Activated naive CD4-positive, alpha-beta T cell treated with anti-CD3 and anti-CD28 coated beads, Interleukin-2, amount 10 ng/mL, durations not matched to agents 7 days and 5 days (primary cell): Measurements from ENCODE around the gene DCAKD.
"Not testable (repeated sequence)": the region's sequence is repeated elsewhere in the genome, so short reads cannot be mapped to it uniquely, and the experiment has no call there.

Experiments used
- CTCF ChIA-PET: fragments of 350-600 bp; sonication (Branson Sonifier 250); formaldehyde crosslinking; loops from one replicate; lab custom pipeline; 2021; ENCODE audit warnings: antibody characterized with exemption; lab: Charles Lee
- DNase-seq: peaks from one replicate; pipeline ENCODE4 v3.0.0-alpha.2; 2020
- H3K27ac Mint-ChIP-seq: one replicate; pipeline ENCODE4 v1.8.0; 2021; ENCODE audit warnings: mild to moderate bottlenecking, moderate library complexity, mixed read lengths
- H3K27me3 Mint-ChIP-seq: one replicate; pipeline ENCODE4 v1.8.0; 2021; ENCODE audit warnings: mild to moderate bottlenecking, mixed read lengths
- H3K36me3 Mint-ChIP-seq: one replicate; pipeline ENCODE4 v1.8.0; 2021; ENCODE audit warnings: mixed read lengths
- H3K4me1 Mint-ChIP-seq: one replicate; pipeline ENCODE4 v1.8.0; 2021; ENCODE audit warnings: mixed read lengths
- H3K4me3 Mint-ChIP-seq: one replicate; pipeline ENCODE4 v1.8.0; 2021; ENCODE audit warnings: mild to moderate bottlenecking, moderate library complexity, mixed read lengths
- H3K9me3 Mint-ChIP-seq: one replicate; pipeline ENCODE4 v1.8.0; 2021; ENCODE audit warnings: mixed read lengths

The DCAKD gene

GRCh38 chr17:45052052-45052772, 780 bp upstream of the DCAKD start:
- Mint-ChIP-seq H3K4me3 (peak overlapping the region; percentile 81), H3K36me3 (peaks cover 22% of the 10 kb centered on the region), H3K4me1 (peaks cover 48% of the 10 kb centered on the region), H3K27me3 (no peaks in the 10 kb centered on the region), H3K9me3 (no peaks in the 10 kb centered on the region), H3K27ac (peak overlapping the region; percentile 98)
- CTCF ChIA-PET, result interaction anchor here (0.5 to 0.6 kb wide), 2 partner anchors 23 to 88 kb away, joined by 3 read pairs; no protein-coding TSS in a partner anchor
- DNase-seq, result peak; percentile 77

GRCh38 chr17:45051720-45052051, 254 bp upstream of the DCAKD start:
- DNase-seq, H3K9me3 Mint-ChIP-seq, H3K27me3 Mint-ChIP-seq, CTCF ChIA-PET: not testable (repeated sequence)
- Mint-ChIP-seq H3K4me1 (peaks cover 52% of the 10 kb centered on the region), H3K36me3 (peaks cover 22% of the 10 kb centered on the region), H3K27ac (peak overlapping the region; percentile 98), H3K4me3 (peak overlapping the region; percentile 81)

DNA sequence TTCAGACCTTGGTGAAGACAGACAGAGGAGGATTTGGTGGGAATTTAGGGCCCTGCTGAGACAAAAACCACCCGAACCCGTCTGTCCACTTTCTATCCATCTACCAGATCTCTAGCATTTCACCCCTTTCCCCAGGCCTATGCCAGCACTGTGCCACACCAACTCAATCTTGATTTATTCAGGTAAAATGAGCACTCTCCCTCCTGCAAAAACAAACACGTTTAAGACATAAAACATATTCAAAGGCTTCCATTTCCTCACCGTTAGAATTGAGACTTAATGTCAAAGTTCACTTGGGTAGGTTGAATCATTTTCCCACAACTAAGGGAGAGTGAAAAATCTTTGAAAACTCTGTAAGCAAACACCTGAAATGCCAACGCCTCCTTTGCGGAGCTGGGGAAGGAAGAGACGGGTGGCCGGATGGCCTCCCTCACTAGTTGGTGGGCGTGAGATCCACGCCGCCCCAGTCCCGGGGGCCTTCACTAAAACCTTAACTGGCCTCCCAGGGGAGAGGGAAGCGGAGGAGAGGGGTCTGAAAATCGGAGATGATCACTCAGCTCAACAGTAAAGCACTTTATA, 862 bp downstream of the DCAKD start:
- no peaks in the 10 kb centered on the region for H3K27me3 Mint-ChIP-seq
- H3K9me3 Mint-ChIP-seq, result no peaks in the 10 kb centered on the region
- CTCF ChIA-PET, result interaction anchor here (1.2 to 1.4 kb wide), 3 partner anchors 48 to 147 kb away, joined by 3 to 6 read pairs (median 3); partner anchors contain the start of gene ACBD4
- peaks cover 26% of the 10 kb centered on the region for H3K36me3 Mint-ChIP-seq
- H3K27ac Mint-ChIP-seq, result peak overlapping the region; percentile 98
- peak; percentile 58 for DNase-seq
- H3K4me1 Mint-ChIP-seq, result peaks cover 56% of the 10 kb centered on the region
- H3K4me3 Mint-ChIP-seq, result peak overlapping the region; percentile 86

GRCh38 chr17:45048795-45049563, 2.5 kb downstream of the DCAKD start:
- Mint-ChIP-seq H3K27me3 (no peaks in the 10 kb centered on the region), H3K27ac (peak overlapping the region; percentile 98), H3K36me3 (peaks cover 20% of the 10 kb centered on the region), H3K9me3 (no peaks in the 10 kb centered on the region), H3K4me3 (peak overlapping the region; percentile 86), H3K4me1 (peaks cover 50% of the 10 kb centered on the region)
- CTCF ChIA-PET, result interaction anchor here (0.7 to 2.9 kb wide), 6 partner anchors 17 to 51 kb away, joined by 3 to 13 read pairs (median 4); no protein-coding TSS in a partner anchor
- no peak for DNase-seq

- no peak for DNase-seq
- Mint-ChIP-seq H3K4me1 (peaks cover 45% of the 10 kb centered on the region), H3K9me3 (no peaks in the 10 kb centered on the region), H3K27me3 (no peaks in the 10 kb centered on the region), H3K4me3 (no peak overlapping the region), H3K36me3 (peaks cover 13% of the 10 kb centered on the region), H3K27ac (no peak overlapping the region)
- CTCF ChIA-PET, result interaction anchor here (0.6 kb wide), 2 partner anchors 89 to 942 kb away, joined by 3 read pairs; partner anchors contain the start of gene ACBD4
Measured at GRCh38 chr17:45046537-45047125, 4.8 kb downstream of the DCAKD start.

- CTCF ChIA-PET, result no interaction called here
- Mint-ChIP-seq H3K4me3 (no peak overlapping the region), H3K27ac (no peak overlapping the region), H3K4me1 (peaks cover 32% of the 10 kb centered on the region), H3K27me3 (no peaks in the 10 kb centered on the region), H3K9me3 (no peaks in the 10 kb centered on the region), H3K36me3 (peaks cover 9% of the 10 kb centered on the region)
- DNase-seq, result no peak
Measured at GRCh38 chr17:45043813-45044540, 7.5 kb downstream of the DCAKD start.

- no peaks in the 10 kb centered on the region for H3K9me3 Mint-ChIP-seq
- peaks cover 9% of the 10 kb centered on the region for H3K36me3 Mint-ChIP-seq
- H3K4me1 Mint-ChIP-seq, result peaks cover 24% of the 10 kb centered on the region
- H3K4me3 Mint-ChIP-seq, result no peak overlapping the region
- CTCF ChIA-PET, result interaction anchor here (1.1 kb wide), 1 partner anchor 9 kb away, joined by 3 read pairs; no protein-coding TSS in a partner anchor
- no peaks in the 10 kb centered on the region for H3K27me3 Mint-ChIP-seq
- H3K27ac Mint-ChIP-seq, result peak overlapping the region; percentile 15
- DNase-seq, result no peak
Measured at GRCh38 chr17:45042346-45043120, 8.9 kb downstream of the DCAKD start.

GRCh38 chr17:45040459-45040858, 11.0 kb downstream of the DCAKD start:
- CTCF ChIA-PET, result no interaction called here
- Mint-ChIP-seq H3K27me3 (no peaks in the 10 kb centered on the region), H3K27ac (no peak overlapping the region), H3K36me3 (peaks cover 3% of the 10 kb centered on the region), H3K4me1 (peaks cover 15% of the 10 kb centered on the region), H3K9me3 (no peaks in the 10 kb centered on the region), H3K4me3 (no peak overlapping the region)
- DNase-seq, result no peak

GRCh38 chr17:45038728-45039634, 12.5 kb downstream of the DCAKD start:
- Mint-ChIP-seq H3K9me3 (no peaks in the 10 kb centered on the region), H3K36me3 (peaks cover 7% of the 10 kb centered on the region), H3K27me3 (no peaks in the 10 kb centered on the region), H3K27ac (no peak overlapping the region), H3K4me1 (peaks cover 12% of the 10 kb centered on the region), H3K4me3 (no peak overlapping the region)
- CTCF ChIA-PET, result interaction anchor here (0.9 kb wide), 1 partner anchor 8 kb away, joined by 3 read pairs; no protein-coding TSS in a partner anchor
- DNase-seq, result no peak

DNA sequence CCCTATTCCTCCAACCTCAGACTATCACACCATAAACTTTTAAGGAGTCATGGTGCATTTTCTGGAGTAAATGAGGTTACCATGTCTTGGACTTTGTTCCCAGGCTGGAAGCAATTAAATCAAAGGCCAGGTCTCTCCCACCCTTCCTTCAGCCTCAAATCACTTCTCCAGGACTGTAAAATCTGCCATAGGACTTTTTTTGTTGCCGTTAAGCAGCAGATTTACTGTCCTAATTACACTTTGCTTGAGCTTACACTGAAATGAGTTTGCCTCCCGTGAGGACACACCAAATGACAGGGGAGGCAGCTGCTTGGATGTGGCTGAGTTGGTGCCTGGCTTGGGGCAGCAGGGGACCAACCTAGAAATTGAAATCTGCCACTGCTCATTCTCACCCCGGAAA, 14.7 kb downstream of the DCAKD start:
- H3K4me3 Mint-ChIP-seq, result no peak overlapping the region
- no peak overlapping the region for H3K27ac Mint-ChIP-seq
- H3K27me3 Mint-ChIP-seq, result no peaks in the 10 kb centered on the region
- no peaks in the 10 kb centered on the region for H3K9me3 Mint-ChIP-seq
- peaks cover 3% of the 10 kb centered on the region for H3K4me1 Mint-ChIP-seq
- peaks cover 13% of the 10 kb centered on the region for H3K36me3 Mint-ChIP-seq
- CTCF ChIA-PET, result interaction anchor here (1.2 kb wide), 1 partner anchor 14 kb away, joined by 4 read pairs; no protein-coding TSS in a partner anchor
- DNase-seq, result no peak

GRCh38 chr17:45035848-45036247, 15.6 kb downstream of the DCAKD start:
- Mint-ChIP-seq H3K4me1 (peaks cover 3% of the 10 kb centered on the region), H3K36me3 (peaks cover 18% of the 10 kb centered on the region), H3K9me3 (no peaks in the 10 kb centered on the region), H3K4me3 (no peak overlapping the region), H3K27me3 (no peaks in the 10 kb centered on the region), H3K27ac (no peak overlapping the region)
- CTCF ChIA-PET, result no interaction called here
- DNase-seq, result no peak

GRCh38 chr17:45034599-45034998, 16.8 kb downstream of the DCAKD start:
- Mint-ChIP-seq H3K9me3 (no peaks in the 10 kb centered on the region), H3K36me3 (peaks cover 18% of the 10 kb centered on the region), H3K4me3 (no peak overlapping the region), H3K4me1 (peaks cover 3% of the 10 kb centered on the region), H3K27ac (no peak overlapping the region), H3K27me3 (no peaks in the 10 kb centered on the region)
- CTCF ChIA-PET, result interaction anchor here (1.3 kb wide), 2 partner anchors 29 to 65 kb away, joined by 3 read pairs; no protein-coding TSS in a partner anchor
- DNase-seq, result no peak
